ENCODE data around the gene MRPS23. TPM values are rescaled to one million over a fixed set of nuclear protein-coding genes. Genes with fewer than 3 reads are reported as not detected.

The MRPS23 gene
- total and polyA plus RNA-seq, 2 of the 13 experiments (the other 11 are each of a cell fraction or from before 2014, with no cell fraction given), result 63.2 to 181 TPM

DNA sequence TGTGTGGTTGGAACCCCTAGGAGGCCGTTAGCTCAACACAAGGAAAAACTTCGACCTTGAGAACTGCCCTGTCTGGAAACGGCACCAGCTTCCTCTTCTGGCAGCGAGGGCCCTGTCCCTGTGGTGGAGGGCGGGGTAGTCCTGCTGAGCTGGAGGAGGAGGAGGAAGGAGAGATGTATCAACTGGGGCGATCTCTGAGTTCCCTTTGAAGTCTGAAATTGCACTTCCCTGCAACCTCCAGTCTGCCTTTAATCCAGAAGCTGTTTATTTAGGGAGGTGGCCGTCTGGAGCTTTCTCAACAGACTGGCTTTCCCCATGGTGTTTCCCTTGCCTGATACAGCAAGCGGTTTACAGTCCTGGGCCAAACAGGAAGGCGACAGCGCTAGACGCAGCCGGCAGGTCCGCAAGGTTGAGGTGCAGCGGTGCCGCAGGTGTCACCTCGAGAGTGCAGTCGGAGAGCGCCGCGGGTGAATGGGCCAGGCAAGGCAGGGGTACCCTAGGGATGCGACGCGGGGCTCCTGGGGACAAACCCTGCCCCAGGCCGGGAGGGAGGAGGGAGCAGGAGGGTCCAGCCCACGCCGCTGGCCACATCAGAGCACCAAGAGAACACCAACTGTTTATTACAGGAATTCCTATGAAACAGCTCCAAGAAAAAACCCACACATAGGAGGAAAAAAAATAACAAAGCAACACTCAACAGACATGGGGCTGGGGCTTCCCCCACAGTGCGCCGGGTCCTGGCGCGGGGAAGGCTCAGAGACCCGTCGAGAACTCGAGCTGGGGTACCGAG, 11.4 kb upstream of the MRPS23 start (continued):
- TF ChIP-seq, protein P1, sequence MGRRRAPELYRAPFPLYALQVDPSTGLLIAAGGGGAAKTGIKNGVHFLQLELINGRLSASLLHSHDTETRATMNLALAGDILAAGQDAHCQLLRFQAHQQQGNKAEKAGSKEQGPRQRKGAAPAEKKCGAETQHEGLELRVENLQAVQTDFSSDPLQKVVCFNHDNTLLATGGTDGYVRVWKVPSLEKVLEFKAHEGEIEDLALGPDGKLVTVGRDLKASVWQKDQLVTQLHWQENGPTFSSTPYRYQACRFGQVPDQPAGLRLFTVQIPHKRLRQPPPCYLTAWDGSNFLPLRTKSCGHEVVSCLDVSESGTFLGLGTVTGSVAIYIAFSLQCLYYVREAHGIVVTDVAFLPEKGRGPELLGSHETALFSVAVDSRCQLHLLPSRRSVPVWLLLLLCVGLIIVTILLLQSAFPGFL (CRISPR knock-in tag; IDR thresholded peaks at IDR 0.05), result no peak
- TF ChIP-seq SP4 (CRISPR knock-in tag; IDR thresholded peaks at IDR 0.05), result no peak
- TF ChIP-seq ZZZ3 (CRISPR knock-in tag; IDR thresholded peaks at IDR 0.05; ENCODE audit: borderline replicate concordance), result no peak
- TF ChIP-seq AGO1 (IDR thresholded peaks at IDR 0.05; ENCODE audit: low read depth, low read length, poor library complexity, severe bottlenecking), result no peak
- peak; percentile 89 for TF ChIP-seq MED8 (CRISPR knock-in tag; IDR thresholded peaks at IDR 0.05; ENCODE audit: insufficient replicate concordance)
- TF ChIP-seq, protein P2, sequence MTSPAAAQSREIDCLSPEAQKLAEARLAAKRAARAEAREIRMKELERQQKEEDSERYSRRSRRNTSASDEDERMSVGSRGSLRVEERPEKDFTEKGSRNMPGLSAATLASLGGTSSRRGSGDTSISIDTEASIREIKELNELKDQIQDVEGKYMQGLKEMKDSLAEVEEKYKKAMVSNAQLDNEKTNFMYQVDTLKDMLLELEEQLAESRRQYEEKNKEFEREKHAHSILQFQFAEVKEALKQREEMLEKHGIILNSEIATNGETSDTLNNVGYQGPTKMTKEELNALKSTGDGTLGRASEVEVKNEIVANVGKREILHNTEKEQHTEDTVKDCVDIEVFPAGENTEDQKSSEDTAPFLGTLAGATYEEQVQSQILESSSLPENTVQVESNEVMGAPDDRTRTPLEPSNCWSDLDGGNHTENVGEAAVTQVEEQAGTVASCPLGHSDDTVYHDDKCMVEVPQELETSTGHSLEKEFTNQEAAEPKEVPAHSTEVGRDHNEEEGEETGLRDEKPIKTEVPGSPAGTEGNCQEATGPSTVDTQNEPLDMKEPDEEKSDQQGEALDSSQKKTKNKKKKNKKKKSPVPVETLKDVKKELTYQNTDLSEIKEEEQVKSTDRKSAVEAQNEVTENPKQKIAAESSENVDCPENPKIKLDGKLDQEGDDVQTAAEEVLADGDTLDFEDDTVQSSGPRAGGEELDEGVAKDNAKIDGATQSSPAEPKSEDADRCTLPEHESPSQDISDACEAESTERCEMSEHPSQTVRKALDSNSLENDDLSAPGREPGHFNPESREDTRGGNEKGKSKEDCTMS (CRISPR knock-in tag; conservative IDR thresholded peaks at IDR 0.05), result no peak
- TF ChIP-seq, protein P3, sequence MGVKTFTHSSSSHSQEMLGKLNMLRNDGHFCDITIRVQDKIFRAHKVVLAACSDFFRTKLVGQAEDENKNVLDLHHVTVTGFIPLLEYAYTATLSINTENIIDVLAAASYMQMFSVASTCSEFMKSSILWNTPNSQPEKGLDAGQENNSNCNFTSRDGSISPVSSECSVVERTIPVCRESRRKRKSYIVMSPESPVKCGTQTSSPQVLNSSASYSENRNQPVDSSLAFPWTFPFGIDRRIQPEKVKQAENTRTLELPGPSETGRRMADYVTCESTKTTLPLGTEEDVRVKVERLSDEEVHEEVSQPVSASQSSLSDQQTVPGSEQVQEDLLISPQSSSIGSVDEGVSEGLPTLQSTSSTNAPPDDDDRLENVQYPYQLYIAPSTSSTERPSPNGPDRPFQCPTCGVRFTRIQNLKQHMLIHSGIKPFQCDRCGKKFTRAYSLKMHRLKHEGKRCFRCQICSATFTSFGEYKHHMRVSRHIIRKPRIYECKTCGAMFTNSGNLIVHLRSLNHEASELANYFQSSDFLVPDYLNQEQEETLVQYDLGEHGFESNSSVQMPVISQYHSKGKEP (CRISPR knock-in tag; IDR thresholded peaks at IDR 0.05), result no peak
- 0 out of 2 replicates have a peak, but pooled peaks have one; percentile 45 for TF ChIP-seq MEIS2 (CRISPR knock-in tag; IDR thresholded peaks at IDR 0.05)
- TF ChIP-seq, protein P4, sequence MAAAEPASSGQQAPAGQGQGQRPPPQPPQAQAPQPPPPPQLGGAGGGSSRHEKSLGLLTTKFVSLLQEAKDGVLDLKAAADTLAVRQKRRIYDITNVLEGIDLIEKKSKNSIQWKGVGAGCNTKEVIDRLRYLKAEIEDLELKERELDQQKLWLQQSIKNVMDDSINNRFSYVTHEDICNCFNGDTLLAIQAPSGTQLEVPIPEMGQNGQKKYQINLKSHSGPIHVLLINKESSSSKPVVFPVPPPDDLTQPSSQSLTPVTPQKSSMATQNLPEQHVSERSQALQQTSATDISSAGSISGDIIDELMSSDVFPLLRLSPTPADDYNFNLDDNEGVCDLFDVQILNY (CRISPR knock-in tag; conservative IDR thresholded peaks at IDR 0.05), result no peak
- TF ChIP-seq CBFB (CRISPR knock-in tag; IDR thresholded peaks at IDR 0.05), result 0 out of 2 replicates have a peak, but pooled peaks have one; percentile 63
- TF ChIP-seq ASH2L (IDR thresholded peaks at IDR 0.05; ENCODE audit: insufficient read length, low read depth, low read length), result no peak
- no peak for TF ChIP-seq MYNN (CRISPR knock-in tag; IDR thresholded peaks at IDR 0.05; ENCODE audit: low read depth)
- no peak; the same call in 1 of the 2 replicates for TF ChIP-seq PHF20 (CRISPR knock-in tag; IDR thresholded peaks at IDR 0.05)
- TF ChIP-seq, protein P5, sequence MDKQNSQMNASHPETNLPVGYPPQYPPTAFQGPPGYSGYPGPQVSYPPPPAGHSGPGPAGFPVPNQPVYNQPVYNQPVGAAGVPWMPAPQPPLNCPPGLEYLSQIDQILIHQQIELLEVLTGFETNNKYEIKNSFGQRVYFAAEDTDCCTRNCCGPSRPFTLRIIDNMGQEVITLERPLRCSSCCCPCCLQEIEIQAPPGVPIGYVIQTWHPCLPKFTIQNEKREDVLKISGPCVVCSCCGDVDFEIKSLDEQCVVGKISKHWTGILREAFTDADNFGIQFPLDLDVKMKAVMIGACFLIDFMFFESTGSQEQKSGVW (CRISPR knock-in tag; IDR thresholded peaks at IDR 0.05; ENCODE audit: borderline replicate concordance), result no peak
- TF ChIP-seq, protein P6, sequence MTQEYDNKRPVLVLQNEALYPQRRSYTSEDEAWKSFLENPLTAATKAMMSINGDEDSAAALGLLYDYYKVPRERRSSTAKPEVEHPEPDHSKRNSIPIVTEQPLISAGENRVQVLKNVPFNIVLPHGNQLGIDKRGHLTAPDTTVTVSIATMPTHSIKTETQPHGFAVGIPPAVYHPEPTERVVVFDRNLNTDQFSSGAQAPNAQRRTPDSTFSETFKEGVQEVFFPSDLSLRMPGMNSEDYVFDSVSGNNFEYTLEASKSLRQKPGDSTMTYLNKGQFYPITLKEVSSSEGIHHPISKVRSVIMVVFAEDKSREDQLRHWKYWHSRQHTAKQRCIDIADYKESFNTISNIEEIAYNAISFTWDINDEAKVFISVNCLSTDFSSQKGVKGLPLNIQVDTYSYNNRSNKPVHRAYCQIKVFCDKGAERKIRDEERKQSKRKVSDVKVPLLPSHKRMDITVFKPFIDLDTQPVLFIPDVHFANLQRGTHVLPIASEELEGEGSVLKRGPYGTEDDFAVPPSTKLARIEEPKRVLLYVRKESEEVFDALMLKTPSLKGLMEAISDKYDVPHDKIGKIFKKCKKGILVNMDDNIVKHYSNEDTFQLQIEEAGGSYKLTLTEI (CRISPR knock-in tag; conservative IDR thresholded peaks at IDR 0.05), result no peak
- no peak for TF ChIP-seq MTF1 (CRISPR knock-in tag; IDR thresholded peaks at IDR 0.05)
- TF ChIP-seq, protein P7, sequence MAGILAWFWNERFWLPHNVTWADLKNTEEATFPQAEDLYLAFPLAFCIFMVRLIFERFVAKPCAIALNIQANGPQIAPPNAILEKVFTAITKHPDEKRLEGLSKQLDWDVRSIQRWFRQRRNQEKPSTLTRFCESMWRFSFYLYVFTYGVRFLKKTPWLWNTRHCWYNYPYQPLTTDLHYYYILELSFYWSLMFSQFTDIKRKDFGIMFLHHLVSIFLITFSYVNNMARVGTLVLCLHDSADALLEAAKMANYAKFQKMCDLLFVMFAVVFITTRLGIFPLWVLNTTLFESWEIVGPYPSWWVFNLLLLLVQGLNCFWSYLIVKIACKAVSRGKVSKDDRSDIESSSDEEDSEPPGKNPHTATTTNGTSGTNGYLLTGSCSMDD (CRISPR knock-in tag; IDR thresholded peaks at IDR 0.05), result no peak
- no peak for TF ChIP-seq ZNF737 (CRISPR knock-in tag; IDR thresholded peaks at IDR 0.05; ENCODE audit: borderline replicate concordance)

All from HepG2 (cell line).